Retinal pigment epithelial cell (primary cell): Measurements from ENCODE around the gene MAGI2.

Experiments
- DNase-seq: peaks from one replicate; pipeline ENCODE4 v3.0.0-alpha.2; 2010; ENCODE audit warnings: low read depth
- H3K4me3 ChIP-seq: 2 replicates; pipeline ENCODE4 v1.5.1; 2011; ENCODE audit warnings: mild to moderate bottlenecking, low read length, control low read depth, moderate library complexity
- CTCF ChIP-seq: conservative IDR thresholded peaks from 2 replicates; pipeline ENCODE4 v1.5.1; 2011; ENCODE audit warnings: low read depth, low read length, control low read depth, inconsistent platforms

Gene MAGI2

GRCh38 chr7:78490524-78490923 is 962.9 kb downstream of the MAGI2 start:
- TF ChIP-seq CTCF = no peak
- no peak for DNase-seq

DNA sequence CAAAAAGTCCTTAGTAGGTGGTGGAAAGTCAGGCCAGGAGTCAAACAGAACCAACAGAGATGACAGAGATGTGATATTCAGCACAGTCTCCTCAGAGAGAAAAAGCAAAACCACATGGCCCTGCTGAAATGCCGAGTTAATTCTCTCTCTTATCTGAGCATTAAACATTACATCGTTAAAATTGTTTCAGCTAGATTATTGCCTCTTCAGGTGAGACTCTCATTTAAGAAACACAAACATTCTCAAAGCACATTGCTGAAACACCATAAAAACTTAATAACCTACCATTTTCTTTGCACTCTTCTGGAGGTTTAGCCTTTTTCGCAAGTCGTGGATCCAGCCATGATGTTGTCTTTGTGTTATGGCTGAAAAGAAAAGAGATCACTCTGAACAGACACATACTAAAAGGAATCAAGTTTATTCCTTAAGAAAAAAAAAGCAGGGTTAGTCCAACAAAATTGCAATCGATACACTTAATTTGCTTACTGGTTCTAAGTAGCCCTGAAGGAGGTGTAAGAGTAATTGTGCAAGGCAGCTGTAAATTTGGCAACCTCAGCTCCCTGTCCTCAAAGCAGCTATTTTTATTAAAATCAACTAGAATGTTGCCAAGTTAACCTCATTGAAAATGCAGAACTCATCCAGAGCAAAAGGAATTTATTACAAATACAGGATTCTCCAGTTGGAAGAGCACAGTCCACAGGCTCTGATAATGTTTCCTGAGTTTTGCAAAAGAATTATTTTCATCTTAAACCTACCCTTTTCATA is 963.8 kb downstream of the MAGI2 start:
- no peak overlapping the region for H3K4me3 ChIP-seq
- no peak for DNase-seq
- TF ChIP-seq CTCF = no peak

More at GRCh38 chr7:78490524-78490923, 962.9 kb downstream of the MAGI2 start:
- H3K4me3 ChIP-seq = no peak overlapping the region

- no peak for TF ChIP-seq CTCF
- no peak overlapping the region for H3K4me3 ChIP-seq
- no peak for DNase-seq
Measured at GRCh38 chr7:78487464-78487863, 966.0 kb downstream of the MAGI2 start.

- H3K4me3 ChIP-seq = no peak overlapping the region
- no peak for TF ChIP-seq CTCF
- DNase-seq = no peak
Measured at GRCh38 chr7:78479348-78479747, 974.1 kb downstream of the MAGI2 start.

- H3K4me3 ChIP-seq = no peak overlapping the region
- no peak for DNase-seq
- TF ChIP-seq CTCF = no peak
Measured at GRCh38 chr7:78476851-78477405, 976.5 kb downstream of the MAGI2 start.

- no peak for DNase-seq
- TF ChIP-seq CTCF = no peak
- H3K4me3 ChIP-seq = no peak overlapping the region
Measured at GRCh38 chr7:78473571-78474301, 979.7 kb downstream of the MAGI2 start.

- no peak for TF ChIP-seq CTCF
- DNase-seq = peak; percentile 14
Measured at GRCh38 chr7:78473021-78473420, 980.4 kb downstream of the MAGI2 start.

More at GRCh38 chr7:78473021-78473420, 980.4 kb downstream of the MAGI2 start:
- H3K4me3 ChIP-seq = no peak overlapping the region
